NCI-H748 treated with DMSO at 0.1 percent for 48 hours (cell line): ENCODE results near the gene ASCC1.
"Not testable (repeated sequence)": the region's sequence is repeated elsewhere in the genome, so short reads cannot be mapped to it uniquely, and the experiment has no call there.

ENCODE experiments used
- DNase-seq: peaks from one replicate; lab custom pipeline; 2025; lab: John Stamatoyannopoulos, UW

ASCC1 gene

GRCh38 chr10:72170263-72170662 is 45.8 kb downstream of the ASCC1 start:
- DNase-seq, result no peak

GRCh38 chr10:72167118-72167517 is 49.0 kb downstream of the ASCC1 start:
- no peak for DNase-seq

- no peak for DNase-seq
These were observed 51.5 kb downstream of the ASCC1 start for GRCh38 chr10:72164617-72165016.

GRCh38 chr10:72162978-72163377 is 53.1 kb downstream of the ASCC1 start:
- no peak for DNase-seq

DNA sequence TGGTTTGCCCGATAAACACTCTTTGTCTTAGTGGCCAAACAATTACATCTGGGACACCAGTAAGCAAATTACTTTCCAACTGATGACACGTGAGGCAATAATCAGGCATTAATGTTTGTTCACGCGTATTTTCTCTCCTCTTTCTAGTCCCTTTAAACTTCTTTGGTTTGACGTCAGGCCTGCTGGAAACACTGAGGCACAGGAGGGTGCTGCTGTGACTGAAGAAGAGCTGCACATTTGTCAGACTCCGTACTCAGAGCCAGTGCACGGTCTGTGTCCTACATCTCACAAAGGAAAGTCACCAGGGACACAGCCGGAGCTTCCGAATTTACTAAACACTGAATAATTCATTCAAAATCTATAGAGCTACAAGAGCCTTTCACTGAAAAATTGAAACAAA is 57.9 kb downstream of the ASCC1 start:
- no peak for DNase-seq

GRCh38 chr10:72156223-72156622 is 59.9 kb downstream of the ASCC1 start:
- DNase-seq, result no peak

DNA sequence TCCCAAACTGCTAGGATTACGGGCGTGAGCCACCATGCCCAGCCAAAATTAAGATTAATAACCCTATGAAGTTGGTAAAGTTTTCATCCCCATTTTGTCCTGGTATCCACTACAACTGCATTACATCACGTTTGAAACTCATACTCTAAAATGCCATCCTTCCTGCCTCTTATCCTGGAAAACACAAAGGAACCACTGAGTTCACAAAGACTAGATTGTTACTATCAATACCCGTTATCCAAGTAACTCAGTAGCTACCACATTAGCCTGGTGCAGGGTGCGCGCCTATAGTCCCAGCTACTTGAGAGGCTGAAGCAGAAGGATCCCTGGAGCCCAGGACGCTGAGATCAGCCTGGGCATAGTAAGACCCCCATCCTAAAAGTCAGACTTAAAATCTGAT is 63.8 kb downstream of the ASCC1 start:
- no peak for DNase-seq

- not testable (repeated sequence) for DNase-seq
These were observed 65.2 kb downstream of the ASCC1 start for GRCh38 chr10:72150746-72151478.

DNA sequence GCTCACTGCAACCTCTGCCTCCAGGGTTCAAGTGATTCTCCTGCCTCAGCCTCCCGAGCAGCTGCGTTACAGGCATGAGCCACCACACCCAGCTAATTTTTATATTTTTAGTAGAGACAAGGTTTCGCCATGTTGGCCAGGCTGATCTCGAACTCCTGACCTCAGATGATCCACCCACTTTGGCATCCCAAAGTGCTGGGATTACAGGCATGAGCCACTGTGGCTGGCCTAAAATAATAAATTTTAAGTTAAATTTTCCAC is 68.8 kb downstream of the ASCC1 start:
- DNase-seq, result not testable (repeated sequence)

DNA sequence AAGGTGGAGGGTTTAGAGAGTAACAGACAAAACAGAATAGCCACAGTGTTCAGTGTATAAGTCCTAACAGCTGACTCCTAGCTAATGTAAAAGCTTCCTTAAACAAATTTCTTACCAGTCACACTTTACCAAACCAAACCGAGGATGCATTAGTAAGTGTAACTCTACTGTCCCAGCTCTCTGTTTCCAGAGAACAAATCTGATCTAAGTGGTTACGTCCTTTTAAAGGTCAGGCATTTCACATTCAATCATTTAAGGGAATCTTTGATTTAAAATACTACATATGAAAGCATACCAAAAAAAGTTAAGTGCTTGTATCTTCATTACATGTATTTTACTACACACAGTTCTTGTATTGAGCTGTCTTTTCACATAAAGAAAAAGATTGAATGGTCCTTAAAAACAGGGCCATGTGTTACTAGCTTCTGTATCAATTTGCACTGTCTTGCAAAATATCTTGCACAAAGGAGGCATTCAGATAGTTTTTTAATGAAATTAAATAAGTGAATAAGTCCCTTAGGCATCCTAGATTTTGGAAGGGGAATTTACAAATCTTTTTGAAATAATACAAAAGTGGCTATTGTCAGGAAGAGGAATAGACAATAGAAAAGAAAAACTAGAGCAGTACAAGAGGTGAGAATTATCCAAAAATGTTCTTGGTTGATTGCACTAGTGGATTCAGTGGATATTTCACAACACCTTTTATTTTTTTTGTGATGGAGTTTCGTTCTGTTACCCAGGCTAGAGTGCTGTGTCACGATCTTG is 69.3 kb downstream of the ASCC1 start:
- no peak for DNase-seq

DNA sequence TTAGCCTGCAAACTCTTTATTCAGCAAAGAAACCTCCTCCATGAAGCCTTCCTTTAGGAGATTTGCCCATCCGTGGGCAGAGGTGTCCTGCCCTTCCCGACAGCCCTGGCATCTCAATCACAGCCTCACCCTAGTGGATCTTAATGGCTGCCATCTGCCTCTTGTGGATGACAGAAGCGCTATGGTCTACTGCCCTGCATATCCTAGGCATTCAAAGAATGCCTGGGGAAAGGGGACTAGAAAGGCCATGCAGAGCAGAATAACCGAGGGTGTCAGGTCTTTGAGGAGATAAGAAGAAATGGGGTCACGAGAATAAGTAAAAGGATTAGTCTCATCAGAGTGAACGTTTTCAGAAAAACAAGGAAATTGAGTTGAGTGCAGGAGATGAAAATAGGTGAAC is 70.0 kb downstream of the ASCC1 start:
- no peak for DNase-seq

- no peak for DNase-seq
These were observed 70.4 kb downstream of the ASCC1 start for GRCh38 chr10:72145657-72146056.

- no peak for DNase-seq
These were observed 75.2 kb downstream of the ASCC1 start for GRCh38 chr10:72140850-72141249.

- DNase-seq, result no peak
These were observed 75.9 kb downstream of the ASCC1 start for GRCh38 chr10:72140174-72140573.

- DNase-seq, result no peak
These were observed 78.5 kb downstream of the ASCC1 start for GRCh38 chr10:72137583-72137982.

GRCh38 chr10:72136225-72136624 is 79.9 kb downstream of the ASCC1 start:
- DNase-seq, result not testable (repeated sequence)

DNA sequence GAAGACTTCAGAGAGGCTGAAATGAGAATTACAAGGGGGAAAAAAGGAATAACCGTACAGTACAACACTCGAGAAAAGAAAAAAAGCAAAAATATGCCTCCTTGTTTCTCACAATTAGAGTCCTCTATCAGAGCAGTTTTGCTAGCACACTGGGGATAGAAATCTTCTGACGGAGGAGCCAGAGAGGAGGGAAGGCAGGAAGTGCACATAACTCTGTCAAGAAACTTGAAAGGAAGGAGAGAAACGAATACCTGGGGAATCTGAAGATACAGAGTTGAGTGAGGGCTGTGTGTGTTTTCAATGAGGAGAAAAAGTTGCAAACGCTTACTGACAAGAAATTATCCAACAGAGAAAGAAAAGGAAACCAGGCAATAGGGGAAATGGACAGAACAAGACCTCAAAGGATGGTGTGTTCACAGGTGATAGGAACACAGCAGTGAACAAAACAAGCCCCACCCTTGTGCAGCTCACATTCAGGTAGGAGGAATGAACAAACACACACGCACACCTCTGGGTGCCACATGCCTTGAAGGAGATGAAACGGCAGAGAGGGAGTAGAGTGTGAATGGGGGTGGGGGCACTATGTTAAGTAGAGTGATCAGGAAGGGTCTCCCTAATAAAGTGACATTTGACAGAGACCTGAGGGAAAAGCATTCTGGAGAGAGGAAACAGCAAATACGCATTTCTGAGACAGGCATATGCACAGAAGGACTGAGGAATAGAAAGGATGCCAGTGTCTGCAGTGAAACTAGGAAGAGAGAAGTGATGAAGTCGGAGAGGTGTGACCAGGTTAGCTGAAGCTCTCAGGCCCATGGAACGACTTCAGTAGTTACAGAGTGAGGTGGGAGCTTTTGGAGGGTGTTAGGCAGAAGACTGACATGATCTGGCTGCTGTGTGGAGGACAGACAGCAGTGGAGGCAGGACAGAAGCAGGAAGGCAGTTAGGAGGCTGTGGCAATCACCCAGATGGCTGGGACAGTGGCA is 81.0 kb downstream of the ASCC1 start:
- no peak for DNase-seq

GRCh38 chr10:72133517-72133916 is 82.6 kb downstream of the ASCC1 start:
- DNase-seq, result no peak

DNA sequence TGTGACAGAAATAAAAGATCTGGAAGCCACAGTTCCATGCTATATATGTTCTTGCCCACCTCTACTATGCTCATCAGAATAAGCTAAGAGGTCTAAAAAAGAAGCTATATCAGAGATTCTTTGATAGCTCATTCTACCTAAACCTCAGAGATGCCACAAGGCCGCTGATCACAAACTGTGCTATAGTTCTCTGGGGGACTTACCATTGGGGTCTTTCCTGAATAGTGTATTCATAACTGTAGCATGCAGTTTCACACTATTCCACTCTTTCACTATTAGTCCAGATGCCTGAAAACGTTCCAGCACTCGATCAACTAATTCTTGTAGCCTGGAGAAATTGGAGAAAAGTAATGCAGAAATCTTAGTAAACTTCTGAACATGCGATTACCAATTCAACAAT is 83.2 kb downstream of the ASCC1 start:
- no peak for DNase-seq

DNA sequence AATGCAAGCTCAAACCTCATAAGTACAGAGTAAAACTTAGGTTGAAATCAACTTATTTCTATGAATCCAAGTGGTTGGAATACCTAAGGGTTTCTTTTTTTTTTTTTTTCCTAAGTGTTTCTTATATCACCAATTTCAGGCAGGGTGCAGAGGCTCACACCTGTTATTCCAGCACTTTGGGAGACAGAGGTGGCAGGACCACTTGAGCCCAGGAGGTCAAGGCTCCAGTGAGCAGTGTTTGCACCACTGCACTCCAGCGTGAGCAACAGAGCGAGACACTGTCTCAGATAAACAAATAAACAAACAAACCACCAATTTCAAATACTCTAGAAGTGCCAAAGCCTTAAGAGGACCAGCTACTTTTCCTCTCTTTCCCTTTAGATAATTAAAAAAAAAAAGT is 88.5 kb downstream of the ASCC1 start:
- DNase-seq, result no peak

DNA sequence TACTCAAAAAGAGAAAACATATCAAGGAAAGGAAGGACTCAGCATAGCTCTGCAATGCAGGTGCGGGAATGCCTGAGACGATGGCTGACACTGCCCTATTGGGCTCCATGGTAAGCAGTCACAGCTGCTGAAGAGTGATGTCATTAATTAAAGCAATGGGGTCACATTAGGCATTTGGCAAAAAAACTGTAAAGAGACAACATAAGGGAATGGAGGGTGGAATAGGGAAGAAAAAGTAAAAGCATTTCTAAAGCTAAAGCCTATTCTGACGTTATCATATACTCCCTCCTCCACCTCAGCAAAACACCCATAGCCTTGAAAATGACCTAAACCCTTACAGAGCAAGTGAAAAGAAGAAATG is 89.2 kb downstream of the ASCC1 start:
- DNase-seq, result no peak

GRCh38 chr10:72126184-72126871 is 89.7 kb downstream of the ASCC1 start:
- DNase-seq, result peak; percentile 5
